ENCODE measurements around the gene SSC5D. TPM values are rescaled to one million over a fixed set of nuclear protein-coding genes. Genes with fewer than 3 reads are reported as not detected.

Gene SSC5D
- total and polyA plus RNA-seq, 2 experiments from 2014 or later: 0.23 to 0.69 TPM

DNA sequence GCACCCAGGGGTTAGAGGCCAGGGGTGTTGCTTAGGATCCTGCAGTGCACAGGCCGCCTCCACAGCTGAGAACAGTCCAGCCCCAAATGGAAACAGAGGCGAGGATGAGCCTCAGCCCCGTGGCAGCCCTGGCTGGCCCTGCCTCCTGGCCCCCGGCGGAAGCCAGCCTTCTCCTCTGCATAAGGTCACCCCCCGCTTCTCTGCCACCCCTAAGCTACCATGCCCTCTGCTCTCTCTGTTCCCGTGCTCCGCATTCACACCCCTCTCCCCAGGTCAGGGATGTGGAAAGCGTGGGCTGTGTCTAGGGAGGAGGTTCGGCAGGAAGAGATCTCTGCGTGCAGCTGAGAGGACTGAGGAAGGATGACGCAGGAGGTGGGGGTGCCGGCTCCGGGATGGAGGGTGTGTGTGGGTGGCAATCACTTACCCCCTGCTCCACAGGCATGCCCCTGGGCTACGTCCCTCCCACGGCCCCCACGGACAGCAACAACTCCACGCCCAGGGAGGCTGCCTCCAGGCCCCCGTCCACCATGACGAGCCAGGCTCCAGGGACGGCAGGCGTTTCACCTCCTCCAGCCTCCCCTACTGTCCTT is 6.0 kb downstream of the SSC5D start (continued):
- TF ChIP-seq, protein P1, sequence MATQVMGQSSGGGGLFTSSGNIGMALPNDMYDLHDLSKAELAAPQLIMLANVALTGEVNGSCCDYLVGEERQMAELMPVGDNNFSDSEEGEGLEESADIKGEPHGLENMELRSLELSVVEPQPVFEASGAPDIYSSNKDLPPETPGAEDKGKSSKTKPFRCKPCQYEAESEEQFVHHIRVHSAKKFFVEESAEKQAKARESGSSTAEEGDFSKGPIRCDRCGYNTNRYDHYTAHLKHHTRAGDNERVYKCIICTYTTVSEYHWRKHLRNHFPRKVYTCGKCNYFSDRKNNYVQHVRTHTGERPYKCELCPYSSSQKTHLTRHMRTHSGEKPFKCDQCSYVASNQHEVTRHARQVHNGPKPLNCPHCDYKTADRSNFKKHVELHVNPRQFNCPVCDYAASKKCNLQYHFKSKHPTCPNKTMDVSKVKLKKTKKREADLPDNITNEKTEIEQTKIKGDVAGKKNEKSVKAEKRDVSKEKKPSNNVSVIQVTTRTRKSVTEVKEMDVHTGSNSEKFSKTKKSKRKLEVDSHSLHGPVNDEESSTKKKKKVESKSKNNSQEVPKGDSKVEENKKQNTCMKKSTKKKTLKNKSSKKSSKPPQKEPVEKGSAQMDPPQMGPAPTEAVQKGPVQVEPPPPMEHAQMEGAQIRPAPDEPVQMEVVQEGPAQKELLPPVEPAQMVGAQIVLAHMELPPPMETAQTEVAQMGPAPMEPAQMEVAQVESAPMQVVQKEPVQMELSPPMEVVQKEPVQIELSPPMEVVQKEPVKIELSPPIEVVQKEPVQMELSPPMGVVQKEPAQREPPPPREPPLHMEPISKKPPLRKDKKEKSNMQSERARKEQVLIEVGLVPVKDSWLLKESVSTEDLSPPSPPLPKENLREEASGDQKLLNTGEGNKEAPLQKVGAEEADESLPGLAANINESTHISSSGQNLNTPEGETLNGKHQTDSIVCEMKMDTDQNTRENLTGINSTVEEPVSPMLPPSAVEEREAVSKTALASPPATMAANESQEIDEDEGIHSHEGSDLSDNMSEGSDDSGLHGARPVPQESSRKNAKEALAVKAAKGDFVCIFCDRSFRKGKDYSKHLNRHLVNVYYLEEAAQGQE (IDR thresholded peaks at IDR 0.05; ENCODE audit: unreplicated experiment): no peak
- TF ChIP-seq ZNF331 (CRISPR knock-in tag; IDR thresholded peaks at IDR 0.05; ENCODE audit: low read depth) (no peak), JUNB (IDR thresholded peaks at IDR 0.05; ENCODE audit: unreplicated experiment) (no peak)
- TF ChIP-seq, protein P2, sequence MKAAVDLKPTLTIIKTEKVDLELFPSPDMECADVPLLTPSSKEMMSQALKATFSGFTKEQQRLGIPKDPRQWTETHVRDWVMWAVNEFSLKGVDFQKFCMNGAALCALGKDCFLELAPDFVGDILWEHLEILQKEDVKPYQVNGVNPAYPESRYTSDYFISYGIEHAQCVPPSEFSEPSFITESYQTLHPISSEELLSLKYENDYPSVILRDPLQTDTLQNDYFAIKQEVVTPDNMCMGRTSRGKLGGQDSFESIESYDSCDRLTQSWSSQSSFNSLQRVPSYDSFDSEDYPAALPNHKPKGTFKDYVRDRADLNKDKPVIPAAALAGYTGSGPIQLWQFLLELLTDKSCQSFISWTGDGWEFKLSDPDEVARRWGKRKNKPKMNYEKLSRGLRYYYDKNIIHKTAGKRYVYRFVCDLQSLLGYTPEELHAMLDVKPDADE (IDR thresholded peaks at IDR 0.05): no peak

DNA sequence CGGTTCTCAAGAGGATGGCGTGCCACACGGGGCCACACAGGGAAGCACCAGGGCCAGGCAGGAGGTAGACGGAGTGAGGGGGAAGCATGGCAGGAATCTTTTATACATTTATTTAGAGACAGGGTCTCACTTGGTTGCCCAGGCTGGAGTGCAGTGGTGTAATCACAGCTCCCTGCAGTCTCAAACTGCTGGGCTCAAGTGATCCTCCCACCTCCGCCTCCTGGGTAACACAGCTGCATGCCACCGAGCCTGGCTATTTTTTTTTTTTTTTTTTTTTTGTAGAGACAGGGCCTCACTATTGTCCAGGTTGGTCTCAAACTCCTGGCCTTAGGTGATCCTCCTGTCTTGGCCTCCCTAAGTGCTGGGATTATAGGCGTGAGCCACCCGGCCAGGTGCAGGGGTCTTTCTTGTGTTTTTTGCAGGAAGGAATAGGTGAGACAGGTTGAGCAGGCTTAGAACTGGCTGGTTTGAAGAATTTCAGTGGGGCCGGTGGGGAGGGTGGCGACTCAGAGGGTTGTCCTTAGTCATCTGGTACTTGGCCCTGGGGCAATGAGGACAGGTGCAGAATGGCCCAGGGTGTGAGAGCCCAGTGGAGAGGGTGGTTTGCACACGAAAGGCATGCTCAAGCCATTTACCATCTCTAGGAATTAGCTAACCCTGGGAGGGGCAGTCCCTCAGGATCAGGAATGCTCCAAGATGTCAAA is 7.6 kb downstream of the SSC5D start:
- H3K36me3 Mint-ChIP-seq (ENCODE audit: low read depth): no peaks in the 10 kb centered on the region; the same call in 2 of the 3 replicates
- TF ChIP-seq ZNF114 (CRISPR knock-in tag; IDR thresholded peaks at IDR 0.05): no peak
- TF ChIP-seq STAT1 (IDR thresholded peaks at IDR 0.05; ENCODE audit: unreplicated experiment): no peak
- TF ChIP-seq, protein P1 (IDR thresholded peaks at IDR 0.05; ENCODE audit: unreplicated experiment): no peak
- TF ChIP-seq ZNF331 (CRISPR knock-in tag; IDR thresholded peaks at IDR 0.05; ENCODE audit: low read depth): no peak
- TF ChIP-seq EZH2 (IDR thresholded peaks at IDR 0.05; ENCODE audit: low read depth, unreplicated experiment): no peak
- TF ChIP-seq EZH2phosphoT487 (IDR thresholded peaks at IDR 0.05; ENCODE audit: unreplicated experiment): no peak
- no peak for TF ChIP-seq POLR2AphosphoS5 (IDR thresholded peaks at IDR 0.05; ENCODE audit: low read depth)
- TF ChIP-seq JUNB (IDR thresholded peaks at IDR 0.05; ENCODE audit: unreplicated experiment): no peak
- TF ChIP-seq, protein P3, sequence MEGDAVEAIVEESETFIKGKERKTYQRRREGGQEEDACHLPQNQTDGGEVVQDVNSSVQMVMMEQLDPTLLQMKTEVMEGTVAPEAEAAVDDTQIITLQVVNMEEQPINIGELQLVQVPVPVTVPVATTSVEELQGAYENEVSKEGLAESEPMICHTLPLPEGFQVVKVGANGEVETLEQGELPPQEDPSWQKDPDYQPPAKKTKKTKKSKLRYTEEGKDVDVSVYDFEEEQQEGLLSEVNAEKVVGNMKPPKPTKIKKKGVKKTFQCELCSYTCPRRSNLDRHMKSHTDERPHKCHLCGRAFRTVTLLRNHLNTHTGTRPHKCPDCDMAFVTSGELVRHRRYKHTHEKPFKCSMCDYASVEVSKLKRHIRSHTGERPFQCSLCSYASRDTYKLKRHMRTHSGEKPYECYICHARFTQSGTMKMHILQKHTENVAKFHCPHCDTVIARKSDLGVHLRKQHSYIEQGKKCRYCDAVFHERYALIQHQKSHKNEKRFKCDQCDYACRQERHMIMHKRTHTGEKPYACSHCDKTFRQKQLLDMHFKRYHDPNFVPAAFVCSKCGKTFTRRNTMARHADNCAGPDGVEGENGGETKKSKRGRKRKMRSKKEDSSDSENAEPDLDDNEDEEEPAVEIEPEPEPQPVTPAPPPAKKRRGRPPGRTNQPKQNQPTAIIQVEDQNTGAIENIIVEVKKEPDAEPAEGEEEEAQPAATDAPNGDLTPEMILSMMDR (conservative IDR thresholded peaks at IDR 0.05; ENCODE audit: low read depth in 2 of 2): no peak

More for the DNA sequence above, 7.6 kb downstream of the SSC5D start:
- H3K4me2 ChIP-seq: no peak overlapping the region
- no peaks in the 10 kb centered on the region for H3K9me2 ChIP-seq (ENCODE audit: insufficient read depth)
- H3F3A ChIP-seq (replicated peaks; ENCODE audit: low read depth): no peaks in the 10 kb centered on the region
- H3K27me3 ChIP-seq (ENCODE audit: insufficient read depth): no peaks in the 10 kb centered on the region
- DNase-seq (ENCODE audit: low spot score) (no peak), ATAC-seq (peak; percentile 62)
- H3K27ac ChIP-seq (ENCODE audit: low read depth): no peak overlapping the region
- H3K79me2 ChIP-seq (replicated peaks; ENCODE audit: insufficient read depth): no peaks in the 10 kb centered on the region
- H4K20me1 ChIP-seq (replicated peaks; ENCODE audit: insufficient read depth): no peaks in the 10 kb centered on the region
- H3K36me3 ChIP-seq (ENCODE audit: insufficient read depth): no peaks in the 10 kb centered on the region
- H3K4me3 Mint-ChIP-seq: no peak overlapping the region; the same call in 2 of the 3 replicates
- H3K27ac Mint-ChIP-seq: no peak overlapping the region
- peaks cover 16% of the 10 kb centered on the region for H3K4me1 Mint-ChIP-seq
- H3K27me3 Mint-ChIP-seq (ENCODE audit: insufficient read depth, low read depth, poor library complexity): peaks cover 2% of the 10 kb centered on the region
- no peaks in the 10 kb centered on the region; the same call in 2 of the 3 replicates for H3K9me3 Mint-ChIP-seq
- no peak overlapping the region for H2AFZ ChIP-seq
- H3K4me3 ChIP-seq: no peak overlapping the region
- H3K4me1 ChIP-seq (ENCODE audit: insufficient read depth): peaks cover 9% of the 10 kb centered on the region; the same call in 1 of the 2 replicates
